ENCODE data around the gene AFMID. TPM values are rescaled to one million over a fixed set of nuclear protein-coding genes. Genes with fewer than 3 reads are reported as not detected.

Gene AFMID
- polyA plus RNA-seq, 3 donors = 7.1 to 45.7 (median 14.2) TPM

- peaks cover 3 to 5% (median 4%) of the 10 kb centered on the region in 3 donors for H3K27me3 Mint-ChIP-seq (ENCODE audit: low read depth in 3 of 3)
- peaks cover 0 to 1% (median 0%) of the 10 kb centered on the region in 7 donors for H3K9me3 Mint-ChIP-seq
- no peaks in the 10 kb centered on the region for H3K9me3 ChIP-seq (replicated peaks in 1 of 2; ENCODE audit: control insufficient read depth in 1 of 2, insufficient read depth in 1 of 2, low read length in 2 of 2)
- no peaks in the 10 kb centered on the region for H3K4me1 ChIP-seq (ENCODE audit: control insufficient read depth in 1 of 2, insufficient read depth in 2 of 2, low read length in 2 of 2)
- H3K4me3 Mint-ChIP-seq = no peak overlapping the region
- 68% methylated on average over 2 of the region's 9 CpGs for WGBS (ENCODE audit: insufficient coverage)
- H3K4me1 Mint-ChIP-seq = peaks cover 13% of the 10 kb centered on the region
- no peak overlapping the region for H3K9ac ChIP-seq (ENCODE audit: insufficient read depth, low read length, poor library complexity, severe bottlenecking)
- no peaks in the 10 kb centered on the region for H3K79me2 ChIP-seq (ENCODE audit: insufficient read depth, low read length)
- DNase-seq = no peak
- intact Hi-C loops (cut with micrococcal nuclease) = no loop called here
- H3K27me3 ChIP-seq (ENCODE audit: control insufficient read depth in 2 of 2, insufficient read depth in 2 of 2, low read length in 2 of 2) = no peaks in the 10 kb centered on the region
- H3K36me3 ChIP-seq (replicated peaks in 1 of 2; ENCODE audit: control insufficient read depth in 1 of 2, insufficient read depth in 2 of 2, low read length in 2 of 2) = no peaks in the 10 kb centered on the region
- no peak overlapping the region for H2AFZ ChIP-seq (ENCODE audit: insufficient read depth, low read depth, low read length, poor library complexity, severe bottlenecking)
- H4K20me1 ChIP-seq (ENCODE audit: insufficient read depth, low read length) = no peaks in the 10 kb centered on the region
- no peaks in the 10 kb centered on the region for H3K36me3 Mint-ChIP-seq
- H3K27ac ChIP-seq (ENCODE audit: low read depth in 1 of 2, low read length in 2 of 2) = no peak overlapping the region
- peak overlapping the region in 2 of 7 donors; percentile 13 to 53 for H3K27ac Mint-ChIP-seq
- TF ChIP-seq, protein P1, sequence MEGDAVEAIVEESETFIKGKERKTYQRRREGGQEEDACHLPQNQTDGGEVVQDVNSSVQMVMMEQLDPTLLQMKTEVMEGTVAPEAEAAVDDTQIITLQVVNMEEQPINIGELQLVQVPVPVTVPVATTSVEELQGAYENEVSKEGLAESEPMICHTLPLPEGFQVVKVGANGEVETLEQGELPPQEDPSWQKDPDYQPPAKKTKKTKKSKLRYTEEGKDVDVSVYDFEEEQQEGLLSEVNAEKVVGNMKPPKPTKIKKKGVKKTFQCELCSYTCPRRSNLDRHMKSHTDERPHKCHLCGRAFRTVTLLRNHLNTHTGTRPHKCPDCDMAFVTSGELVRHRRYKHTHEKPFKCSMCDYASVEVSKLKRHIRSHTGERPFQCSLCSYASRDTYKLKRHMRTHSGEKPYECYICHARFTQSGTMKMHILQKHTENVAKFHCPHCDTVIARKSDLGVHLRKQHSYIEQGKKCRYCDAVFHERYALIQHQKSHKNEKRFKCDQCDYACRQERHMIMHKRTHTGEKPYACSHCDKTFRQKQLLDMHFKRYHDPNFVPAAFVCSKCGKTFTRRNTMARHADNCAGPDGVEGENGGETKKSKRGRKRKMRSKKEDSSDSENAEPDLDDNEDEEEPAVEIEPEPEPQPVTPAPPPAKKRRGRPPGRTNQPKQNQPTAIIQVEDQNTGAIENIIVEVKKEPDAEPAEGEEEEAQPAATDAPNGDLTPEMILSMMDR (IDR thresholded peaks at IDR 0.05) = no peak
- H3K4me2 ChIP-seq (replicated peaks; ENCODE audit: extremely low read depth, low read length, poor library complexity, severe bottlenecking) = no peak overlapping the region
- H3K4me3 ChIP-seq (replicated peaks in 1 of 3; ENCODE audit: low read depth in 2 of 3, low read length in 3 of 3) = no peak overlapping the region
These were observed 52.3 kb downstream of the AFMID start for GRCh38 chr17:78239489-78239931.

GRCh38 chr17:78240012-78240655, 53.0 kb downstream of the AFMID start:
- no peak overlapping the region for H2AFZ ChIP-seq (ENCODE audit: insufficient read depth, low read depth, low read length, poor library complexity, severe bottlenecking)
- no peak overlapping the region for H3K9ac ChIP-seq (ENCODE audit: insufficient read depth, low read length, poor library complexity, severe bottlenecking)
- no peaks in the 10 kb centered on the region for H4K20me1 ChIP-seq (ENCODE audit: insufficient read depth, low read length)
- Mint-ChIP-seq H3K27ac (peak overlapping the region in 1 of 7 donors; percentile 57), H3K4me1 (peaks cover 13% of the 10 kb centered on the region), H3K4me3 (no peak overlapping the region), H3K9me3 (peaks cover 0 to 1% (median 0%) of the 10 kb centered on the region in 7 donors), H3K36me3 (no peaks in the 10 kb centered on the region), H3K27me3 (ENCODE audit: low read depth in 3 of 3) (peaks cover 3 to 4% (median 3%) of the 10 kb centered on the region in 3 donors)
- H3K27me3 ChIP-seq (ENCODE audit: control insufficient read depth in 2 of 2, insufficient read depth in 2 of 2, low read length in 2 of 2) = no peaks in the 10 kb centered on the region
- 95% methylated on average over 7 of the region's 12 CpGs for WGBS (ENCODE audit: insufficient coverage)
- H3K4me1 ChIP-seq (ENCODE audit: control insufficient read depth in 1 of 2, insufficient read depth in 2 of 2, low read length in 2 of 2) = no peaks in the 10 kb centered on the region
- no peaks in the 10 kb centered on the region for H3K79me2 ChIP-seq (ENCODE audit: insufficient read depth, low read length)
- TF ChIP-seq, protein P1 (IDR thresholded peaks at IDR 0.05) = no peak
- DNase-seq = no peak
- no peak overlapping the region for H3K4me2 ChIP-seq (replicated peaks; ENCODE audit: extremely low read depth, low read length, poor library complexity, severe bottlenecking)
- no peak overlapping the region for H3K27ac ChIP-seq (ENCODE audit: low read depth in 1 of 2, low read length in 2 of 2)
- H3K9me3 ChIP-seq (replicated peaks in 1 of 2; ENCODE audit: control insufficient read depth in 1 of 2, insufficient read depth in 1 of 2, low read length in 2 of 2) = no peaks in the 10 kb centered on the region
- no peak overlapping the region for H3K4me3 ChIP-seq (replicated peaks in 1 of 3; ENCODE audit: low read depth in 2 of 3, low read length in 3 of 3)
- intact Hi-C loops (cut with micrococcal nuclease) = no loop called here
- H3K36me3 ChIP-seq (replicated peaks in 1 of 2; ENCODE audit: control insufficient read depth in 1 of 2, insufficient read depth in 2 of 2, low read length in 2 of 2) = no peaks in the 10 kb centered on the region
